Measurements from ENCODE around the gene FAM47C.

FAM47C gene

DNA sequence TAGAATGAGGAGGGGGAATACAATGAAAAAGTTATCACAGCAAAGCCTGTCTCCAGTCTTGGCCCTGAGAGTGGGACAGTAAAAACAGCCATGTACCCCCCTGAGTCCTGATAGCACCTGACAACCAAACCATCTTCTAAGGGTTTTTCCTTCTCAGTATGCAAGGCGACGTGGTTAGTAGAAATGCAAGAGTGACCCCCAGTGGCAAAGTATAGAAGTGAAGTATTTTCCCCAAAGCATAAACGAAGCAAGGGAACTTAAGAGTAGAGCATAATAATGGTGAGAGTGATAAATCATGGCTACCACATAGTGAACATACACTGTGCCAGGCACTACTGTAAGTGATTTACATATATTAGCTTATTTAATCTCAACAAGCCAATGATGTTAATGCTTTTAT is 52.8 kb downstream of the FAM47C start:
- no peaks in the 10 kb centered on the region for H3K36me3 ChIP-seq (ENCODE audit: insufficient read depth, low read length)
- H3K9ac ChIP-seq (ENCODE audit: insufficient read length): no peak overlapping the region
- peak; percentile 53 for DNase-seq (ENCODE audit: low read depth, low spot score)
- no peak for TF ChIP-seq FOXP2 (optimal IDR thresholded peaks at IDR 0.05; ENCODE audit: control extremely low read depth, extremely low read length, insufficient read depth)
- TF ChIP-seq EZH2 (IDR thresholded peaks at IDR 0.05): no peak
- TF ChIP-seq POLR2AphosphoS5 (IDR thresholded peaks at IDR 0.05; ENCODE audit: borderline replicate concordance, low read depth, low read length): no peak
- H3K4me3 ChIP-seq: no peak overlapping the region
- H3K9me3 ChIP-seq (ENCODE audit: low read depth, low read length): no peaks in the 10 kb centered on the region
- no peak overlapping the region for H3K27ac ChIP-seq
